ENCODE results near the gene CXCL11.

Gene CXCL11

GRCh38 chr4:76029300-76029699 lies 6.6 kb downstream of the CXCL11 start:
- TF ChIP-seq, protein P1, sequence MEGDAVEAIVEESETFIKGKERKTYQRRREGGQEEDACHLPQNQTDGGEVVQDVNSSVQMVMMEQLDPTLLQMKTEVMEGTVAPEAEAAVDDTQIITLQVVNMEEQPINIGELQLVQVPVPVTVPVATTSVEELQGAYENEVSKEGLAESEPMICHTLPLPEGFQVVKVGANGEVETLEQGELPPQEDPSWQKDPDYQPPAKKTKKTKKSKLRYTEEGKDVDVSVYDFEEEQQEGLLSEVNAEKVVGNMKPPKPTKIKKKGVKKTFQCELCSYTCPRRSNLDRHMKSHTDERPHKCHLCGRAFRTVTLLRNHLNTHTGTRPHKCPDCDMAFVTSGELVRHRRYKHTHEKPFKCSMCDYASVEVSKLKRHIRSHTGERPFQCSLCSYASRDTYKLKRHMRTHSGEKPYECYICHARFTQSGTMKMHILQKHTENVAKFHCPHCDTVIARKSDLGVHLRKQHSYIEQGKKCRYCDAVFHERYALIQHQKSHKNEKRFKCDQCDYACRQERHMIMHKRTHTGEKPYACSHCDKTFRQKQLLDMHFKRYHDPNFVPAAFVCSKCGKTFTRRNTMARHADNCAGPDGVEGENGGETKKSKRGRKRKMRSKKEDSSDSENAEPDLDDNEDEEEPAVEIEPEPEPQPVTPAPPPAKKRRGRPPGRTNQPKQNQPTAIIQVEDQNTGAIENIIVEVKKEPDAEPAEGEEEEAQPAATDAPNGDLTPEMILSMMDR (IDR thresholded peaks at IDR 0.05; ENCODE audit: low read depth, low read length, missing control alignments), result no peak
- no peak for DNase-seq
- Histone ChIP-seq H3K27ac (no peak overlapping the region), H3K36me3 (replicated peaks) (no peaks in the 10 kb centered on the region), H3K27me3 (replicated peaks) (peaks cover 2% of the 10 kb centered on the region), H3K4me3 (ENCODE audit: low read depth, low read length) (no peak overlapping the region)
- in situ Hi-C loops (cut with HindIII; ENCODE audit: low pct_ligation_motif_present, low sequenced_read_pairs), result no loop called here

- no peak overlapping the region for H3K27ac ChIP-seq
- in situ Hi-C loops (cut with HindIII; ENCODE audit: low pct_ligation_motif_present, low sequenced_read_pairs), result no loop called here
- DNase-seq, result no peak
- TF ChIP-seq, protein P1 (IDR thresholded peaks at IDR 0.05; ENCODE audit: low read depth, low read length, missing control alignments), result no peak
- H3K4me3 ChIP-seq (ENCODE audit: low read depth, low read length), result peak overlapping the region; percentile 35
- H3K36me3 ChIP-seq (replicated peaks), result no peaks in the 10 kb centered on the region
- H3K27me3 ChIP-seq (replicated peaks), result peaks cover 2% of the 10 kb centered on the region
Observed at GRCh38 chr4:76028350-76028765, 7.5 kb downstream of the CXCL11 start.

DNA sequence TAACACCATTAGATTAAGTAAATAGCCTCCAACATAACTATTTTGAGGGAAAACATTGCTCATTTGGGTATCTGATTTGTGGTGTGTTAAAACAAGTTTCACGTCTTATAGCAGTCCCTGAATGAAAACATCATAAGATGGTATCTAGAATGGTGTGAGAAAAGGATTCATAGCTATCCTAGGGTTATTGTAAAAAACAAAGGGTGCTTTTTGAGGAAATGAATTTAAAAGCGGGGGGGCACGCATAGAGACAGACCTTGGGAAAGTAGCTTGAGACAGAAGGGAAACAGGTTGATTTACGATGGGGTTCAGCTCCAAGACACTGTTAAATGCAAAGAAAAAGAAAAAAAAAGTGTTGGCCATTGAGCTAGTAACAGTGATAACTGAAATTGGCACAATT lies 11.8 kb downstream of the CXCL11 start:
- in situ Hi-C loops (cut with HindIII; ENCODE audit: low pct_ligation_motif_present, low sequenced_read_pairs), result no loop called here
- Histone ChIP-seq H3K4me3 (ENCODE audit: low read depth, low read length) (no peak overlapping the region), H3K27me3 (replicated peaks) (peaks cover 4% of the 10 kb centered on the region), H3K27ac (no peak overlapping the region), H3K36me3 (replicated peaks) (no peaks in the 10 kb centered on the region)
- no peak for DNase-seq
- TF ChIP-seq, protein P1 (IDR thresholded peaks at IDR 0.05; ENCODE audit: low read depth, low read length, missing control alignments), result no peak

DNA sequence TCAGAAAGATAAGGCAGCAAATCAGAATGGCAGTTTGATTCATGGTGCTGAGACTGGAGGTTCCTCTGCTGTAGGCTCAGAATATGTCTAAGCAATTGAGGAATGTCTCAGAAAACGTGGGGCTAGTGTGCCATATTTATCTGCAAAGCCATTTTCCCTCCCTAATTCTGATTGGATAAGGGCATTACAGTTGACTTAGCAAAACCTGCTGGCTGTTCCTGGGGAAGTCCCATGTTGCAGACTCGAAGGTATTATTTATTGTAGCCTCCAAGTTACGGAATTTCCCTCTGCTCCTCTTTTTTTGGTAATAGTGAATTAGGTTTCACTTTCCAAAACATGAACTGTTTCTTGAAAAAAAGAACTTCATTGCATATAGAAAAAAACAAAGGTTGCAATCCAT lies 12.5 kb downstream of the CXCL11 start, which contains the start of gene CXCL10:
Gene CXCL10 (minus strand): TSS at position 109 of the 400 bp plus-strand sequence. CDS start 66 bp downstream, at position 43.
- H3K36me3 ChIP-seq (replicated peaks), result no peaks in the 10 kb centered on the region
- in situ Hi-C loops (cut with HindIII; ENCODE audit: low pct_ligation_motif_present, low sequenced_read_pairs), result no loop called here
- no peak within 1 kb of the TSS for H3K4me3 ChIP-seq (ENCODE audit: low read depth, low read length)
- peak; percentile 9 for DNase-seq
- TF ChIP-seq, protein P1 (IDR thresholded peaks at IDR 0.05; ENCODE audit: low read depth, low read length, missing control alignments), result no peak
- H3K27me3 ChIP-seq (replicated peaks), result peaks cover 4% of the 10 kb centered on the region
- H3K27ac ChIP-seq, result no peak within 1 kb of the TSS

GRCh38 chr4:76022677-76023076 lies 13.2 kb downstream of the CXCL11 start:
- in situ Hi-C loops (cut with HindIII; ENCODE audit: low pct_ligation_motif_present, low sequenced_read_pairs), result no loop called here
- H3K27ac ChIP-seq, result no peak overlapping the region
- H3K36me3 ChIP-seq (replicated peaks), result no peaks in the 10 kb centered on the region
- H3K27me3 ChIP-seq (replicated peaks), result peaks cover 4% of the 10 kb centered on the region
- TF ChIP-seq, protein P1 (IDR thresholded peaks at IDR 0.05; ENCODE audit: low read depth, low read length, missing control alignments), result no peak
- DNase-seq, result no peak
- no peak overlapping the region for H3K4me3 ChIP-seq (ENCODE audit: low read depth, low read length)

- in situ Hi-C loops (cut with HindIII; ENCODE audit: low pct_ligation_motif_present, low sequenced_read_pairs), result no loop called here
- no peak for DNase-seq
Observed at GRCh38 chr4:76022031-76022430, 13.8 kb downstream of the CXCL11 start.

More at GRCh38 chr4:76022031-76022430, 13.8 kb downstream of the CXCL11 start:
- Histone ChIP-seq H3K36me3 (replicated peaks) (no peaks in the 10 kb centered on the region), H3K4me3 (ENCODE audit: low read depth, low read length) (no peak overlapping the region), H3K27ac (no peak overlapping the region), H3K27me3 (replicated peaks) (peaks cover 4% of the 10 kb centered on the region)
- TF ChIP-seq, protein P1 (IDR thresholded peaks at IDR 0.05; ENCODE audit: low read depth, low read length, missing control alignments), result no peak

Measured in brain microvascular endothelial cell (primary cell).